Neural cell (in vitro differentiated cells): ENCODE results near the gene FNDC1. TPM values are rescaled to one million over a fixed set of nuclear protein-coding genes. Genes with fewer than 3 reads are reported as not detected.

Experiments
- H2AFZ ChIP-seq: fragments of 200-600, 300-800 bp; sonication (generic), shearing (Covaris generic); 2 replicates; pipeline ENCODE4 v1.6.0; 2014; ENCODE audit warnings: low read depth, mild to moderate bottlenecking, antibody characterized with exemption, low read length, moderate library complexity
- H3F3A ChIP-seq: fragments of 200-600 bp; shearing (Covaris generic); 2 replicates; pipeline ENCODE4 v1.6.1; 2016; ENCODE audit warnings: mild to moderate bottlenecking, moderate library complexity, mixed read lengths, antibody characterized with exemption, low read length; ENCODE audit not compliant: insufficient read depth, poor library complexity, severe bottlenecking
- H3K27ac ChIP-seq: fragments of 200-600, 300-800 bp; sonication (generic), shearing (Covaris generic); 2 replicates; pipeline ENCODE4 v1.5.1; 2014; ENCODE audit warnings: mild to moderate bottlenecking, low read length, moderate library complexity
- H3K27me3 ChIP-seq: fragments of 300-800, 200-600 bp; sonication (generic), shearing (Covaris generic); 2 replicates; pipeline ENCODE4 v1.6.0; 2014; ENCODE audit warnings: mild to moderate bottlenecking, low read depth, low read length, moderate library complexity; ENCODE audit not compliant: insufficient read depth
- H3K36me3 ChIP-seq: fragments of 300-800, 200-600 bp; sonication (generic), shearing (Covaris generic); 2 replicates; pipeline ENCODE4 v1.5.1; 2014; ENCODE audit warnings: mild to moderate bottlenecking, antibody characterized with exemption, low read length, moderate library complexity; ENCODE audit not compliant: insufficient read depth
- H3K4me2 ChIP-seq: fragments of 300-800, 200-600 bp; sonication (generic), shearing (Covaris generic); 2 replicates; pipeline ENCODE4 v1.6.0; 2014; ENCODE audit warnings: mild to moderate bottlenecking, low read length
- H3K4me3 ChIP-seq: fragments of 300-800, 200-600 bp; sonication (generic), shearing (Covaris generic); 2 replicates; pipeline ENCODE4 v1.5.1; 2014; ENCODE audit warnings: mild to moderate bottlenecking, low read length, moderate library complexity
- H3K79me2 ChIP-seq: fragments of 200-600 bp; shearing (Covaris generic); replicated peaks from 2 replicates; pipeline ENCODE4 v1.6.0; 2014; ENCODE audit warnings: mild to moderate bottlenecking, low read length, moderate library complexity; ENCODE audit not compliant: insufficient read depth
- H3K9ac ChIP-seq: fragments of 300-800, 200-600 bp; sonication (generic), shearing (Covaris generic); 2 replicates; pipeline ENCODE4 v1.6.1; 2016; ENCODE audit warnings: mild to moderate bottlenecking, low read length, mixed read lengths
- H3K9me2 ChIP-seq: fragments of 200-600 bp; shearing (Covaris generic); 2 replicates; pipeline ENCODE4 v1.6.1; 2016; ENCODE audit warnings: mild to moderate bottlenecking, low read length, mixed read lengths; ENCODE audit not compliant: insufficient read depth
- H3K9me3 ChIP-seq: fragments of 200-600, 300-800 bp; sonication (generic), shearing (Covaris generic); 2 replicates; pipeline ENCODE4 v1.6.1; 2016; ENCODE audit warnings: mild to moderate bottlenecking, mixed run types, low read length, moderate library complexity, mixed read lengths
- H4K20me1 ChIP-seq: fragments of 200-600 bp; shearing (Covaris generic); 2 replicates; pipeline ENCODE4 v1.6.1; 2016; ENCODE audit warnings: mild to moderate bottlenecking, mixed run types; ENCODE audit not compliant: insufficient read depth
- EP300 ChIP-seq: fragments of 450-650 bp; conservative IDR thresholded peaks from 2 replicates; pipeline ENCODE4 v1.6.1; 2014; ENCODE audit warnings: antibody characterized with exemption, mild to moderate bottlenecking, moderate library complexity; ENCODE audit not compliant: poor library complexity, severe bottlenecking
- EZH2 ChIP-seq: fragments of 200-600, 300-800 bp; shearing (Covaris generic), sonication (generic); IDR thresholded peaks from 2 replicates; pipeline ENCODE4 v1.6.1; 2014; ENCODE audit warnings: antibody characterized with exemption, low read length, borderline replicate concordance, mild to moderate bottlenecking; ENCODE audit not compliant: insufficient read depth, poor library complexity, severe bottlenecking
- MXI1 ChIP-seq: fragments of 450-650 bp; conservative IDR thresholded peaks from 2 replicates; pipeline ENCODE4 v1.6.1; 2014; ENCODE audit warnings: antibody characterized with exemption, mild to moderate bottlenecking; ENCODE audit not compliant: poor library complexity, severe bottlenecking
- POLR2AphosphoS5 ChIP-seq: IDR thresholded peaks from 2 replicates; pipeline ENCODE4 v1.6.1; 2012
- RAD21 ChIP-seq: fragments of 450-650 bp; conservative IDR thresholded peaks from 2 replicates; pipeline ENCODE4 v1.6.1; 2014; ENCODE audit warnings: antibody characterized with exemption, mild to moderate bottlenecking, moderate library complexity
- SMC3 ChIP-seq: fragments of 450-650 bp; conservative IDR thresholded peaks from 2 replicates; pipeline ENCODE4 v1.6.1; 2014; ENCODE audit warnings: antibody characterized with exemption, mild to moderate bottlenecking, moderate library complexity; ENCODE audit not compliant: poor library complexity
- TAF1 ChIP-seq: IDR thresholded peaks from 2 replicates; pipeline ENCODE4 v1.6.1; 2012; ENCODE audit warnings: low read depth
- polyA plus RNA-seq: library from polyadenylated mRNA; depleted of rRNA; stranded (reverse); fragments of >200 nt; gene quantifications from 2 replicates; pipeline ENCODE4 v1.2.3, GENCODE V29; 2014
- TF ChIP-seq, protein P1 (sequence below): IDR thresholded peaks from 2 replicates; pipeline ENCODE4 v1.6.1; 2012; ENCODE audit warnings: borderline replicate concordance
- TF ChIP-seq, protein P2 (sequence below): fragments of 450-650 bp; IDR thresholded peaks from 2 replicates; pipeline ENCODE4 v1.5.1; 2014; ENCODE audit warnings: antibody characterized with exemption, mild to moderate bottlenecking, moderate library complexity; ENCODE audit not compliant: poor library complexity, severe bottlenecking

Gene FNDC1
- polyA plus RNA-seq, 1 donor from 2014 or later: not detected

DNA sequence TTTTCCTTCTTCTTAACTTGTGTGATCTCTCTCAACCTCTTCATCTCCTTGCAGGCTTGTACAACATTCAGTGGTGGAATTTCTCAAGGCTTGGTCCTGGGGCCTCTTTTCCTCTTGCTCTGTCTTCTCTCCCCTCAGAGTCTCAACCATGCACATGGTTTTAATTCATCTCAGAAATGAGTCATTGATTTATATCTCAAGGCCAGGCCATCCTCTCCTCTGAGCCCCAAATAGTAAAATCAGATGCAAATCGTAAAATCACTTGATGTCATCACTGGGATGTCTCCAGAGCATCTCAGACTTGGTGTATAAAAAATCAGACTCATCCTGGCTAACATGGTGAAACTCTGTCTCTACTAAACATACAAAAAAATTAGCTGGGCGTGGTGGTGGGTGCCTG, 85.0 kb downstream of the FNDC1 start:
- H4K20me1 ChIP-seq: no peaks in the 10 kb centered on the region
- no peaks in the 10 kb centered on the region for H3K36me3 ChIP-seq
- no peaks in the 10 kb centered on the region for H3F3A ChIP-seq
- H3K27me3 ChIP-seq: no peaks in the 10 kb centered on the region
- H3K9me2 ChIP-seq: no peaks in the 10 kb centered on the region
- no peaks in the 10 kb centered on the region for H3K9me3 ChIP-seq
- TF ChIP-seq TAF1 (no peak), EZH2 (no peak), POLR2AphosphoS5 (no peak), MXI1 (no peak), RAD21 (no peak)
- TF ChIP-seq, protein P1, sequence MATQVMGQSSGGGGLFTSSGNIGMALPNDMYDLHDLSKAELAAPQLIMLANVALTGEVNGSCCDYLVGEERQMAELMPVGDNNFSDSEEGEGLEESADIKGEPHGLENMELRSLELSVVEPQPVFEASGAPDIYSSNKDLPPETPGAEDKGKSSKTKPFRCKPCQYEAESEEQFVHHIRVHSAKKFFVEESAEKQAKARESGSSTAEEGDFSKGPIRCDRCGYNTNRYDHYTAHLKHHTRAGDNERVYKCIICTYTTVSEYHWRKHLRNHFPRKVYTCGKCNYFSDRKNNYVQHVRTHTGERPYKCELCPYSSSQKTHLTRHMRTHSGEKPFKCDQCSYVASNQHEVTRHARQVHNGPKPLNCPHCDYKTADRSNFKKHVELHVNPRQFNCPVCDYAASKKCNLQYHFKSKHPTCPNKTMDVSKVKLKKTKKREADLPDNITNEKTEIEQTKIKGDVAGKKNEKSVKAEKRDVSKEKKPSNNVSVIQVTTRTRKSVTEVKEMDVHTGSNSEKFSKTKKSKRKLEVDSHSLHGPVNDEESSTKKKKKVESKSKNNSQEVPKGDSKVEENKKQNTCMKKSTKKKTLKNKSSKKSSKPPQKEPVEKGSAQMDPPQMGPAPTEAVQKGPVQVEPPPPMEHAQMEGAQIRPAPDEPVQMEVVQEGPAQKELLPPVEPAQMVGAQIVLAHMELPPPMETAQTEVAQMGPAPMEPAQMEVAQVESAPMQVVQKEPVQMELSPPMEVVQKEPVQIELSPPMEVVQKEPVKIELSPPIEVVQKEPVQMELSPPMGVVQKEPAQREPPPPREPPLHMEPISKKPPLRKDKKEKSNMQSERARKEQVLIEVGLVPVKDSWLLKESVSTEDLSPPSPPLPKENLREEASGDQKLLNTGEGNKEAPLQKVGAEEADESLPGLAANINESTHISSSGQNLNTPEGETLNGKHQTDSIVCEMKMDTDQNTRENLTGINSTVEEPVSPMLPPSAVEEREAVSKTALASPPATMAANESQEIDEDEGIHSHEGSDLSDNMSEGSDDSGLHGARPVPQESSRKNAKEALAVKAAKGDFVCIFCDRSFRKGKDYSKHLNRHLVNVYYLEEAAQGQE: no peak
- no peak overlapping the region for H3K4me2 ChIP-seq
- H2AFZ ChIP-seq: no peak overlapping the region
- H3K79me2 ChIP-seq: no peaks in the 10 kb centered on the region
- no peak overlapping the region for H3K27ac ChIP-seq
- H3K4me3 ChIP-seq: no peak overlapping the region
- no peak overlapping the region for H3K9ac ChIP-seq

- H3K9ac ChIP-seq: no peak overlapping the region
- no peak overlapping the region for H3K4me3 ChIP-seq
- no peaks in the 10 kb centered on the region for H3F3A ChIP-seq
- H3K9me3 ChIP-seq: no peaks in the 10 kb centered on the region
- no peaks in the 10 kb centered on the region for H3K36me3 ChIP-seq
- H3K4me2 ChIP-seq: no peak overlapping the region
- no peaks in the 10 kb centered on the region for H3K27me3 ChIP-seq
- no peaks in the 10 kb centered on the region for H3K79me2 ChIP-seq
- H4K20me1 ChIP-seq: no peaks in the 10 kb centered on the region
- no peak for TF ChIP-seq RAD21
- TF ChIP-seq POLR2AphosphoS5: no peak
- no peak for TF ChIP-seq EP300
- no peak for TF ChIP-seq EZH2
- TF ChIP-seq MXI1: no peak
- TF ChIP-seq, protein P1: no peak
- no peak for TF ChIP-seq SMC3
- TF ChIP-seq TAF1: no peak
- TF ChIP-seq, protein P2, sequence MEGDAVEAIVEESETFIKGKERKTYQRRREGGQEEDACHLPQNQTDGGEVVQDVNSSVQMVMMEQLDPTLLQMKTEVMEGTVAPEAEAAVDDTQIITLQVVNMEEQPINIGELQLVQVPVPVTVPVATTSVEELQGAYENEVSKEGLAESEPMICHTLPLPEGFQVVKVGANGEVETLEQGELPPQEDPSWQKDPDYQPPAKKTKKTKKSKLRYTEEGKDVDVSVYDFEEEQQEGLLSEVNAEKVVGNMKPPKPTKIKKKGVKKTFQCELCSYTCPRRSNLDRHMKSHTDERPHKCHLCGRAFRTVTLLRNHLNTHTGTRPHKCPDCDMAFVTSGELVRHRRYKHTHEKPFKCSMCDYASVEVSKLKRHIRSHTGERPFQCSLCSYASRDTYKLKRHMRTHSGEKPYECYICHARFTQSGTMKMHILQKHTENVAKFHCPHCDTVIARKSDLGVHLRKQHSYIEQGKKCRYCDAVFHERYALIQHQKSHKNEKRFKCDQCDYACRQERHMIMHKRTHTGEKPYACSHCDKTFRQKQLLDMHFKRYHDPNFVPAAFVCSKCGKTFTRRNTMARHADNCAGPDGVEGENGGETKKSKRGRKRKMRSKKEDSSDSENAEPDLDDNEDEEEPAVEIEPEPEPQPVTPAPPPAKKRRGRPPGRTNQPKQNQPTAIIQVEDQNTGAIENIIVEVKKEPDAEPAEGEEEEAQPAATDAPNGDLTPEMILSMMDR: no peak
- no peaks in the 10 kb centered on the region for H3K9me2 ChIP-seq
- H2AFZ ChIP-seq: no peak overlapping the region
- H3K27ac ChIP-seq: no peak overlapping the region
Observed at GRCh38 chr6:159255434-159255951, 86.3 kb downstream of the FNDC1 start.
